ENCODE measurements around the gene TAS2R7.

The TAS2R7 gene

GRCh38 chr12:10842862-10843261, 40.4 kb upstream of the TAS2R7 start:
- Histone ChIP-seq H2AFZ (no peak overlapping the region), H3K27me3 (ENCODE audit: control insufficient read depth, insufficient read depth, low read length) (no peaks in the 10 kb centered on the region), H3K9me3 (ENCODE audit: control insufficient read depth, low read length) (no peaks in the 10 kb centered on the region), H3K36me3 (ENCODE audit: control insufficient read depth, insufficient read depth, low read length) (no peaks in the 10 kb centered on the region), H3K4me1 (no peaks in the 10 kb centered on the region), H3K27ac (no peak overlapping the region), H3K4me3 (ENCODE audit: low read depth, low read length) (no peak overlapping the region), H3K79me2 (no peaks in the 10 kb centered on the region), H3K4me2 (ENCODE audit: low read length) (no peak overlapping the region), H3K9ac (no peak overlapping the region)
- no peak for TF ChIP-seq CTCF (IDR thresholded peaks at IDR 0.05)

GRCh38 chr12:10838461-10838860, 36.0 kb upstream of the TAS2R7 start:
- no peaks in the 10 kb centered on the region for H3K9me3 ChIP-seq (ENCODE audit: control insufficient read depth, low read length)
- no peak for TF ChIP-seq CTCF (IDR thresholded peaks at IDR 0.05)
- no peaks in the 10 kb centered on the region for H3K36me3 ChIP-seq (ENCODE audit: control insufficient read depth, insufficient read depth, low read length)
- H3K4me1 ChIP-seq, result no peaks in the 10 kb centered on the region
- H3K4me2 ChIP-seq (ENCODE audit: low read length), result no peak overlapping the region
- no peak overlapping the region for H3K9ac ChIP-seq
- no peak overlapping the region for H3K4me3 ChIP-seq (ENCODE audit: low read depth, low read length)
- no peak overlapping the region for H3K27ac ChIP-seq
- no peak overlapping the region for H2AFZ ChIP-seq
- H3K27me3 ChIP-seq (ENCODE audit: control insufficient read depth, insufficient read depth, low read length), result no peaks in the 10 kb centered on the region
- H3K79me2 ChIP-seq, result no peaks in the 10 kb centered on the region

- Histone ChIP-seq H2AFZ (no peak overlapping the region), H3K27me3 (ENCODE audit: control insufficient read depth, insufficient read depth, low read length) (no peaks in the 10 kb centered on the region)
- TF ChIP-seq CTCF (IDR thresholded peaks at IDR 0.05), result no peak
Measured at GRCh38 chr12:10829994-10830393, 27.6 kb upstream of the TAS2R7 start.

GRCh38 chr12:10826258-10826657, 23.8 kb upstream of the TAS2R7 start, which contains the start of gene TAS2R10:
Gene TAS2R10, minus strand, starts transcription at chr12:10826358. Its CDS starts 89 bp downstream, at chr12:10826269.
- no peaks in the 10 kb centered on the region for H3K9me3 ChIP-seq (ENCODE audit: control insufficient read depth, low read length)
- no peak for TF ChIP-seq CTCF (IDR thresholded peaks at IDR 0.05)
- H3K4me3 ChIP-seq (ENCODE audit: low read depth, low read length), result no peak within 1 kb of the TSS
- H3K27ac ChIP-seq, result no peak within 1 kb of the TSS
- H3K36me3 ChIP-seq (ENCODE audit: control insufficient read depth, insufficient read depth, low read length), result no peaks in the 10 kb centered on the region
- no peak within 1 kb of the TSS for H3K4me2 ChIP-seq (ENCODE audit: low read length)
- H2AFZ ChIP-seq, result no peak within 1 kb of the TSS
- H3K27me3 ChIP-seq (ENCODE audit: control insufficient read depth, insufficient read depth, low read length), result no peaks in the 10 kb centered on the region
- H3K9ac ChIP-seq, result no peak within 1 kb of the TSS
- no peaks in the 10 kb centered on the region for H3K79me2 ChIP-seq
- no peaks in the 10 kb centered on the region for H3K4me1 ChIP-seq

More at GRCh38 chr12:10829994-10830393, 27.6 kb upstream of the TAS2R7 start:
- Histone ChIP-seq H3K36me3 (ENCODE audit: control insufficient read depth, insufficient read depth, low read length) (no peaks in the 10 kb centered on the region), H3K27ac (no peak overlapping the region), H3K9ac (no peak overlapping the region), H3K79me2 (no peaks in the 10 kb centered on the region), H3K4me3 (ENCODE audit: low read depth, low read length) (no peak overlapping the region), H3K4me2 (ENCODE audit: low read length) (no peak overlapping the region), H3K4me1 (no peaks in the 10 kb centered on the region), H3K9me3 (ENCODE audit: control insufficient read depth, low read length) (no peaks in the 10 kb centered on the region)

- Histone ChIP-seq H3K9ac (no peak overlapping the region), H3K9me3 (ENCODE audit: control insufficient read depth, low read length) (no peaks in the 10 kb centered on the region), H3K4me2 (ENCODE audit: low read length) (no peak overlapping the region), H3K4me3 (ENCODE audit: low read depth, low read length) (no peak overlapping the region), H3K36me3 (ENCODE audit: control insufficient read depth, insufficient read depth, low read length) (no peaks in the 10 kb centered on the region), H3K27me3 (ENCODE audit: control insufficient read depth, insufficient read depth, low read length) (no peaks in the 10 kb centered on the region), H2AFZ (no peak overlapping the region), H3K4me1 (no peaks in the 10 kb centered on the region), H3K79me2 (no peaks in the 10 kb centered on the region), H3K27ac (no peak overlapping the region)
- TF ChIP-seq CTCF (IDR thresholded peaks at IDR 0.05), result no peak
Measured at GRCh38 chr12:10824957-10825356, 22.5 kb upstream of the TAS2R7 start.
